ENCODE measurements around the gene MXD3.

Gene MXD3

DNA sequence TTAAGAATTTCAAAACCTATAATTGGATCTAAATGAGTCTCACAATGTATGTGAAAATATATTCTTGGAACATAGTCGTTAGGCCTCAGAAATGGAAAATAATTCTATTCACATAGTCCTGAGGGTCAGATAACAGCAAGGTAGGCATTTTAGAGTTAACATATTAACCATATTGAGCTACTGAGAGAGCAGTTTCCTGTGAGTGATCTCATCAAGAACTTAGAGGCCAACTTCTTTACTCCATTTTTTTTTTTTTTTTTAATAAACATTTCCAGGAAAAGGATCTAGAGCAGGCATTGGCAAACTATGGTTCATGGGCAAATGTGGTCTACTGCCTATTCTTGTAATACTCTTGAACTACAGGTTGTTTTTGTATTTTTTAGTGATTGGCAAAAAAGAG lies 34.8 kb downstream of the MXD3 start:
- WGBS, result no CpG with 5 or more reads among the region's 1 CpG
- no peak overlapping the region for H3K9ac ChIP-seq (ENCODE audit: low read length)
- H3K14ac ChIP-seq (ENCODE audit: low read length in 2 of 2), result no peak overlapping the region
- H4K91ac ChIP-seq (ENCODE audit: low read length), result no peak overlapping the region
- H3K23ac ChIP-seq (ENCODE audit: low read length in 2 of 2), result no peak overlapping the region
- peaks cover 36 to 89% of the 10 kb centered on the region in 2 experiments for H3K36me3 ChIP-seq (ENCODE audit: control insufficient read depth in 1 of 2, insufficient read depth in 2 of 2, low read depth in 1 of 2, low read length in 2 of 2)
- no peak overlapping the region for H2BK5ac ChIP-seq (ENCODE audit: low read depth, low read length, poor library complexity, severe bottlenecking)
- H3K4me1 ChIP-seq (ENCODE audit: control insufficient read depth, insufficient read depth, low read depth, low read length), result peaks cover 4% of the 10 kb centered on the region
- no peak overlapping the region for H2BK12ac ChIP-seq (ENCODE audit: low read length in 2 of 2)
- H3K27me3 ChIP-seq (ENCODE audit: control insufficient read depth in 1 of 2, insufficient read depth in 1 of 2, low read length in 2 of 2), result no peaks in the 10 kb centered on the region
- no peak for DNase-seq
- peak overlapping the region; percentile 20 for H3K27ac ChIP-seq (ENCODE audit: low read length, poor library complexity, severe bottlenecking)
- no peak overlapping the region for H2AK5ac ChIP-seq (ENCODE audit: low read length, severe bottlenecking)
- H3K9me3 ChIP-seq (ENCODE audit: control insufficient read depth, low read length), result no peaks in the 10 kb centered on the region
- no peak overlapping the region for H3K4ac ChIP-seq (ENCODE audit: low read depth in 1 of 2, low read length in 2 of 2)
- no peak overlapping the region for H2AFZ ChIP-seq (ENCODE audit: low read depth, low read length)
- no peak overlapping the region for H2BK120ac ChIP-seq (ENCODE audit: low read depth, low read length)
- no peak overlapping the region for H3K4me2 ChIP-seq (ENCODE audit: low read length, poor library complexity, severe bottlenecking)
- H3K79me1 ChIP-seq (replicated peaks; ENCODE audit: low read length, poor library complexity, severe bottlenecking), result peaks cover 15% of the 10 kb centered on the region
- no peak overlapping the region for H2BK15ac ChIP-seq (ENCODE audit: low read depth, poor library complexity, severe bottlenecking)
- no peak overlapping the region for H4K8ac ChIP-seq (ENCODE audit: low read length)
- no peak overlapping the region for H3K18ac ChIP-seq (ENCODE audit: low read depth in 1 of 2, low read length in 2 of 2)
- no peak overlapping the region for H3K4me3 ChIP-seq (ENCODE audit: insufficient read depth in 1 of 2, low read depth in 1 of 2, low read length in 2 of 2)

DNA sequence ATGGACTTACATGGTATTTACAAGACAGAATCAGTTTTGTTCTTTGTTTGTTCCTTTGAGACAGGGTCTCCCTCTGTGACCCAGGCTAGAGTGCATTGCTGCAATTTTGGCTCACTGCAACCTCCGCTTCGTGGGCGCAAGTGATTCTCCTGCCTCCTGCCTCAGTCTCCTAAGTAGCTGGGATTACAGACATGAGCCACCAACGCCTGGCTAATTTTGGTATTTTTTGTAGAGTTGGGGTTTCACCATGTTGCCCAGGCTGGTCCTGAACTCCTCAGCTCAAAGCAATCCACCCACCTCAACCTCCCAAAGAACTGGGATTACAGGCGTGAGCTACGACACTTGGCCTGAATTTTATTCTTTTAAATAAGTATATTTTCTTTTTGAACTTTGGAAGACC lies 35.8 kb downstream of the MXD3 start:
- H3K23ac ChIP-seq (ENCODE audit: low read length in 2 of 2), result no peak overlapping the region
- H2AK5ac ChIP-seq (ENCODE audit: low read length, severe bottlenecking), result no peak overlapping the region
- no peak overlapping the region for H2BK15ac ChIP-seq (ENCODE audit: low read depth, poor library complexity, severe bottlenecking)
- peaks cover 35 to 88% of the 10 kb centered on the region in 2 experiments for H3K36me3 ChIP-seq (ENCODE audit: control insufficient read depth in 1 of 2, insufficient read depth in 2 of 2, low read depth in 1 of 2, low read length in 2 of 2)
- no peak overlapping the region for H4K8ac ChIP-seq (ENCODE audit: low read length)
- H3K14ac ChIP-seq (ENCODE audit: low read length in 2 of 2), result no peak overlapping the region
- H2BK5ac ChIP-seq (ENCODE audit: low read depth, low read length, poor library complexity, severe bottlenecking), result no peak overlapping the region
- H3K4me1 ChIP-seq (ENCODE audit: control insufficient read depth, insufficient read depth, low read depth, low read length), result peaks cover 5% of the 10 kb centered on the region
- H4K91ac ChIP-seq (ENCODE audit: low read length), result no peak overlapping the region
- DNase-seq, result no peak
- no peak overlapping the region for H3K27ac ChIP-seq (ENCODE audit: low read length, poor library complexity, severe bottlenecking)
- 98% methylated on average over 4 of the region's 6 CpGs for WGBS
- H3K18ac ChIP-seq (ENCODE audit: low read depth in 1 of 2, low read length in 2 of 2), result no peak overlapping the region
- H3K9ac ChIP-seq (ENCODE audit: low read length), result no peak overlapping the region
- H3K4me3 ChIP-seq (ENCODE audit: insufficient read depth in 1 of 2, low read depth in 1 of 2, low read length in 2 of 2), result no peak overlapping the region
- no peak overlapping the region for H2BK12ac ChIP-seq (ENCODE audit: low read length in 2 of 2)
- no peak overlapping the region for H2BK120ac ChIP-seq (ENCODE audit: low read depth, low read length)
- no peaks in the 10 kb centered on the region for H3K27me3 ChIP-seq (ENCODE audit: control insufficient read depth in 1 of 2, insufficient read depth in 1 of 2, low read length in 2 of 2)
- H2AFZ ChIP-seq (ENCODE audit: low read depth, low read length), result no peak overlapping the region
- H3K79me1 ChIP-seq (replicated peaks; ENCODE audit: low read length, poor library complexity, severe bottlenecking), result peaks cover 14% of the 10 kb centered on the region
- no peak overlapping the region for H3K4ac ChIP-seq (ENCODE audit: low read depth in 1 of 2, low read length in 2 of 2)
- H3K4me2 ChIP-seq (ENCODE audit: low read length, poor library complexity, severe bottlenecking), result no peak overlapping the region
- no peaks in the 10 kb centered on the region for H3K9me3 ChIP-seq (ENCODE audit: control insufficient read depth, low read length)

DNA sequence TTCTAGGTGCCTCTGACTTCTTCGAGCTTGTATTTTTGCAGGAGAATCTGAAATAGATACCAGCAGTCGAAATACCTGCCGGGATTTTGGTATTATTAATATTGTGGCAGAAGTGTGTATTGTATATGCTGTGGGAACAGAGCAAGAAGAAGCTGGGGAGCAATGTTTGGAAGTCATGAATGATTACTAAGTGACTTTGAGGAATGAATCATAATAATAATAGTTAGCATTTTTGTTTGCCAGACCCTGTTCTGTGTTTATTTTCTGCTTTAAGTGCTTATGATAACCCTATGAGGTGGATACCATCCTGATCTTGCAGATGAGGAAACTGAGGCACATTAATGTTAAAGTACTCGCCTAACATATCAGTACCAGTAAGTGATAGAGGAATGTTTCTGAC lies 40.6 kb downstream of the MXD3 start:
- Histone ChIP-seq H3K4ac (ENCODE audit: low read depth in 1 of 2, low read length in 2 of 2) (no peak overlapping the region), H3K79me1 (replicated peaks; ENCODE audit: low read length, poor library complexity, severe bottlenecking) (peaks cover 17% of the 10 kb centered on the region), H2BK15ac (ENCODE audit: low read depth, poor library complexity, severe bottlenecking) (no peak overlapping the region), H4K8ac (ENCODE audit: low read length) (no peak overlapping the region), H3K9ac (ENCODE audit: low read length) (no peak overlapping the region), H3K18ac (ENCODE audit: low read depth in 1 of 2, low read length in 2 of 2) (no peak overlapping the region), H2AK5ac (ENCODE audit: low read length, severe bottlenecking) (no peak overlapping the region), H3K4me3 (ENCODE audit: insufficient read depth in 1 of 2, low read depth in 1 of 2, low read length in 2 of 2) (no peak overlapping the region), H2AFZ (ENCODE audit: low read depth, low read length) (no peak overlapping the region), H2BK120ac (ENCODE audit: low read depth, low read length) (no peak overlapping the region), H3K4me2 (ENCODE audit: low read length, poor library complexity, severe bottlenecking) (no peak overlapping the region), H4K91ac (ENCODE audit: low read length) (no peak overlapping the region), H2BK5ac (ENCODE audit: low read depth, low read length, poor library complexity, severe bottlenecking) (no peak overlapping the region), H3K9me3 (ENCODE audit: control insufficient read depth, low read length) (no peaks in the 10 kb centered on the region), H2BK12ac (ENCODE audit: low read length in 2 of 2) (no peak overlapping the region), H3K36me3 (ENCODE audit: control insufficient read depth in 1 of 2, insufficient read depth in 2 of 2, low read depth in 1 of 2, low read length in 2 of 2) (peaks cover 31 to 92% of the 10 kb centered on the region in 2 experiments), H3K27ac (ENCODE audit: low read length, poor library complexity, severe bottlenecking) (no peak overlapping the region), H3K23ac (ENCODE audit: low read length in 2 of 2) (no peak overlapping the region), H3K27me3 (ENCODE audit: control insufficient read depth in 1 of 2, insufficient read depth in 1 of 2, low read length in 2 of 2) (no peaks in the 10 kb centered on the region), H3K4me1 (ENCODE audit: control insufficient read depth, insufficient read depth, low read depth, low read length) (peaks cover 4% of the 10 kb centered on the region), H3K14ac (ENCODE audit: low read length in 2 of 2) (no peak overlapping the region)
- WGBS, result 97% methylated on average over 4 of the region's 4 CpGs
- no peak for DNase-seq

DNA sequence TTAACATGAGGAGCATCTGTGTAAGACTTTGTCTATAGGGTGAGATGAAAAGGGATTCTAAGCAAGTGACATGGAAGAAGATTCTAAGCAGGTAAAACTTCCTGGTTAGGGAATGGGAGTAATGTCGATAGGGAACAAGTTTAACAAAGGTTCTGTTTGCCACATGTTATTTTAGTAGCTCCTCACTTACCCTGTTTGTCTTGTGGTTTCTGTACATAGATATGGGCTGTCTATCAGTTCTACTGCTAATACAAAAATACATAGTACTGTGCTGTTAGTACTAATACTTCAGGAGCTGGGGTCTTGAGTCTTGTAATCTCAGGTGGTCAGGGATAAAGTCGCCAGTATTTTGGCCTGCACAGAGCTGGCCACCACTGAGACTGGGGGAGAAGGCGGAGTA lies 41.0 kb downstream of the MXD3 start:
- Histone ChIP-seq H3K23ac (ENCODE audit: low read length in 2 of 2) (no peak overlapping the region), H2BK120ac (ENCODE audit: low read depth, low read length) (no peak overlapping the region), H3K79me1 (replicated peaks; ENCODE audit: low read length, poor library complexity, severe bottlenecking) (peaks cover 20% of the 10 kb centered on the region), H3K4me1 (ENCODE audit: control insufficient read depth, insufficient read depth, low read depth, low read length) (peaks cover 4% of the 10 kb centered on the region), H3K9ac (ENCODE audit: low read length) (no peak overlapping the region), H3K4me2 (ENCODE audit: low read length, poor library complexity, severe bottlenecking) (no peak overlapping the region), H2AFZ (ENCODE audit: low read depth, low read length) (no peak overlapping the region), H2BK12ac (ENCODE audit: low read length in 2 of 2) (no peak overlapping the region), H3K27me3 (ENCODE audit: control insufficient read depth in 1 of 2, insufficient read depth in 1 of 2, low read length in 2 of 2) (no peaks in the 10 kb centered on the region), H2BK15ac (ENCODE audit: low read depth, poor library complexity, severe bottlenecking) (no peak overlapping the region), H3K18ac (ENCODE audit: low read depth in 1 of 2, low read length in 2 of 2) (no peak overlapping the region), H3K14ac (ENCODE audit: low read length in 2 of 2) (no peak overlapping the region), H3K4me3 (ENCODE audit: insufficient read depth in 1 of 2, low read depth in 1 of 2, low read length in 2 of 2) (no peak overlapping the region), H3K36me3 (ENCODE audit: control insufficient read depth in 1 of 2, insufficient read depth in 2 of 2, low read depth in 1 of 2, low read length in 2 of 2) (peaks cover 32 to 92% of the 10 kb centered on the region in 2 experiments), H4K8ac (ENCODE audit: low read length) (no peak overlapping the region), H4K91ac (ENCODE audit: low read length) (no peak overlapping the region), H3K27ac (ENCODE audit: low read length, poor library complexity, severe bottlenecking) (no peak overlapping the region), H3K4ac (ENCODE audit: low read depth in 1 of 2, low read length in 2 of 2) (no peak overlapping the region), H3K9me3 (ENCODE audit: control insufficient read depth, low read length) (no peaks in the 10 kb centered on the region), H2AK5ac (ENCODE audit: low read length, severe bottlenecking) (no peak overlapping the region), H2BK5ac (ENCODE audit: low read depth, low read length, poor library complexity, severe bottlenecking) (no peak overlapping the region)
- DNase-seq, result no peak
- 98% methylated on average over 3 of the region's 3 CpGs for WGBS
